GM20431 (cell line): ENCODE data around the gene VASH1.

Source experiments
- in situ Hi-C: fragments of 300-500 bp; cut with MseI, MboI; formaldehyde crosslinking; loops from one replicate; pipeline ENCODE4 v1.15.0; 2020; ENCODE audit warnings: low sequenced_read_pairs; ENCODE audit not compliant: unreplicated experiment

Gene VASH1

DNA sequence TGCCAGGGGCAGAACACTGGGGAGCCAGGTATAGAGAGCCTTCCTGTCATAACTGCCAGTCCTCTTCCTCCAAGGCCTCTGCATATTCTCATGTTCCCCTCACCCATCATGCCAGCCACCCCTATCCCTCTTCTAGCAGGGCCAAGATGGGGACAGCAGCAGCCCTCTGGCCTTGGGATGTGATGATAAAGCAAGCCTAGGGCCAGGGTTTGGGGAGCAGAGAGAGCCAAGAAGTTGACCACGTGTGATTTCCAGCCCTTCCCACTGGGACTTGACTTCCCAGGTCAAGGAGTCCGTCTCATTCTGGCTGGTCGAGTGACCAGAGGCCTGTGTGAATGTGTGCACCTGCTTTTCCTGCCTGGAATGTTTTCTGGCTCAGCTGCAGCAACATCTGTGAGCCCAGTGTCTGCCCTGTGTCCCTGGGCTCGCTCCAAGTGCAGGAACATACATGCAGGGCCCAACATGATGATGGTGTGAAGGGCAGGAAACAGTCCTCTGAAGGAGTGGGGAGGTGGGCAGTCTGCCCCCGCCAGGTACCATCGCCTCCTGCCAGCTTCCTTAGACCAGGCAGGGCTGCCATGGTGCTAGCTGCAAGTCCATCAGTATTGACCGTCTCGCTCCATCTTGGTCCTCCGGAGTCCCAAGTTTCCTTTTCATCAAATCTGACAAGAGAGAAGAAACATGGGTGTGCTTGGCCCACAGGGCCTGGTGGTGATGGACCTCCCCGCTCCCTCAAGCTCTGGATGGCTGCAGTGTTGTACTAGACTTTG lies 21.0 kb downstream of the VASH1 start:
- in situ Hi-C loops = no loop called here

- in situ Hi-C loops = no loop called here
These were observed 21.8 kb downstream of the VASH1 start for GRCh38 chr14:76782885-76783566.

DNA sequence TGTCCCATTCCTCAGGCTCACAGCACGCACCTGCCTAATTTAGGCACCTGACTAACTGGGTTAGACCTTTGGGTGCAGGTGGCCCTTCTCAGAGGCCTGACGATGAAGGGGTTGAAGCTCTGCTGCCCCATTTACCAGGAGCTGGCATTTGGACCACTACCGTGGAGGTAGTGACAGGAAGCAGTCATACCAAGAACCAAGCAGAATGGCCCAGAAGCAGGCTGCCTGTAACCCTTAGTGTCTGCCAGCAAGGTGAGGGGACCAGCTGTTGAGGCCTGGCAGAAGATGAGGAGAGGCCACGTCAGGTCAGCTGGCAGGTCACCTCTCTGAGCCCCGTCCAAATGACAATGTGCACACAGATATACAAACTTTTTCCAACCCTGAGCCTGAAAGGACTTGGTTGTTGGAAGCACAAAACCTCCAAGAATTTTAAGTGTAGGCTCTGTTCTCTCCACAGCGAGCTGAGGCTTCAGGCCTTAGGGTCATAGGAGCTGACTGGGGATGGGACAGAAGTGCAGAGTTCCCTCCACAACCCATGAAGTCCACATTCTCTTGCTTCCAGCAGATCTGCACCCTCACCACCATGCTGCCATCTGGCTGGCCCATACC lies 23.1 kb downstream of the VASH1 start:
- in situ Hi-C loops = no loop called here

GRCh38 chr14:76784881-76785280 lies 23.6 kb downstream of the VASH1 start:
- in situ Hi-C loops = no loop called here

DNA sequence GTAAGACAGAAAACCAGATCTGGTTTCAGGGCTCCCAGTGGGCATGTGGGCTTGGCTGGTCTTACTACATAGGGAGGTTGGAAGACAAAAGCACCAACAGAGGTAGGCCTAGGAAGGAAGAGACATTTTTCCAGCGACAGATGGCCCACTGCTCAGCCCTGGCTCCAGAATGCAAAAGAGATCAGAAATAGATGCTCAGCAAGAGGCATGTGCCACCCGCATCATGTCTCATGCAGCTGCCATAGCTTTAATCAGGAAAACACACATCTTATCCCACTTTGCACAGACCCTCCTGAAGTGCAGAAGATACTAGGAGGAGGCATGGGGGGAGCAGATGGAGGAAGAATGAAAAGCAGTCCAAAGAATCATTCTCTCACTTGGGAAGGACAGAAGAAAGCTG lies 25.3 kb downstream of the VASH1 start:
- in situ Hi-C loops = no loop called here

- in situ Hi-C loops = no loop called here
These were observed 31.2 kb downstream of the VASH1 start for GRCh38 chr14:76792422-76792821.

- in situ Hi-C loops = no loop called here
These were observed 32.1 kb downstream of the VASH1 start for GRCh38 chr14:76793324-76793723.

DNA sequence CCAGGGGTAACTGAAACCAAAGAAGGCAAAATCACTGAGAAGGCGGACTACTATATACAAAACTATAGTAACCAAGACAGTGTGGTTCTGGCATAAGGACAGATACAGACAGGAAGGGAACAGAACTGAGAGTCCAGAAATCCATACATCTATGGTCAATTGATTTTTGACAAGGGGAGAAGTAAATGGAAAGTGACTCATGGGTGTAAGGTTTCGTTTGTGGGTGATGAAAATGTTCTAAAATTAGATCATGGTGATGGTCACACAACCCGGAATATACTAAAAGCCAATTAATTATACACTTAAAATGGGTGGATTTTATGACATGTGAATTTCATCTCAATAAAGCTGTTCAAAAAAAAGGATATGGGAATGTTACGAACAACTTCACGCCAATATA lies 32.7 kb downstream of the VASH1 start:
- in situ Hi-C loops = no loop called here

DNA sequence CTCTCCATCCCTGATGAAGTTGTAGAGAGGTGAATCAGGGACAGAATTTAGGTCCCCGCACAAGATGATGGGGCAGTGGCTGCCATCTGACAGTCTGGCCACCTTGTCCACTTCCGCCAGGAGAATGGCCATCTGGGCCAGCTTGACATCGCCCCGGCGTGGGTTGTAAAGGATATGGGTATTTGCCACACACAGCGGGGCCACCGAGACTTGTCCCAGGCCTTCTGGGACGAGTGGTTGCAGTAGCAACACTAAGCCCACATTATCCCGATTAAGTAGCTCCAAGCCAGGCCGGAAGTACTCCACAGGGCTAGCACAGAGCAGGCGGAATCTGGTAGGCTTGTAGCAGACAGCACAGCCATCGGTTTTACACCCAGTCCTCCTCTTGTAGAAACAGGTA lies 45.2 kb downstream of the VASH1 start:
- in situ Hi-C loops = no loop called here

DNA sequence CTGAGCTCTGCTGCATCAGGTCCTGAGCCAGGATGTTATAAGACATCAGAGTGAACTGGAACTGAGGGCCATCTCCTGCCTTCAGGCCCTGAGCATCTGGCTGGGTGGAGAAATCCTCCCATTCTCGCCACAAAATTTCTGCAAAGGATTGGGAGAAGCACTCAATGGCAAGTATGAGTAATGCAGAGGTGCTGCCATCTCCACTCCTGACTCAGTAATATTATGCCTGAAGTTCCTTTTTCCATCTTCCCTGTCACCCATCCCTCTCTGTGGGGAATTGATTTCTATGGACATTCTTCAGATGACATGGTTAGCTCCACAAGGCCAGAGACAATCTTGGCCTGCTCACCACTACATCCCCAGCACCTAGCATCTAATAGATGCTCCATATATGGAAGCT lies 46.7 kb downstream of the VASH1 start:
- in situ Hi-C loops = no loop called here

DNA sequence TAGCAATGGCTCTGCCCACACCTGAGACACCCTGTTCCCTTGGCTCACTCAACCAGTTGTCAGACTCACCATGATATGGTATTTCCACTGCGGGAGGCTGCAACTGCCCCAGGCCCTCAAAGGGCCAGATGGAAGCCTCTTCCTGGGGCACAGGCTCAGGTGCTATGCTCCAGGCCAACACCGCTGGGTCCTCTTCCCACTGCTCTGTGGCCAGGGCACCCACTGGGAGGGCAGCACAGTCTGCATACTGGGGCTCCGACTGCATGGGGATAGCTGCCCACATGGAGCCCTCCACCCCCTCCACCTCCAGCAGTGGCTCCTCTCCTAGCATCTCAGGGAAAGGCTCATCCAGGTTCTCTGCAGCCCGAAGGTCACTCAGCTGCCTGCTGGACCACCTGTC lies 47.7 kb downstream of the VASH1 start:
- in situ Hi-C loops = no loop called here

- in situ Hi-C loops = no loop called here
These were observed 49.3 kb downstream of the VASH1 start for GRCh38 chr14:76810525-76810924.

DNA sequence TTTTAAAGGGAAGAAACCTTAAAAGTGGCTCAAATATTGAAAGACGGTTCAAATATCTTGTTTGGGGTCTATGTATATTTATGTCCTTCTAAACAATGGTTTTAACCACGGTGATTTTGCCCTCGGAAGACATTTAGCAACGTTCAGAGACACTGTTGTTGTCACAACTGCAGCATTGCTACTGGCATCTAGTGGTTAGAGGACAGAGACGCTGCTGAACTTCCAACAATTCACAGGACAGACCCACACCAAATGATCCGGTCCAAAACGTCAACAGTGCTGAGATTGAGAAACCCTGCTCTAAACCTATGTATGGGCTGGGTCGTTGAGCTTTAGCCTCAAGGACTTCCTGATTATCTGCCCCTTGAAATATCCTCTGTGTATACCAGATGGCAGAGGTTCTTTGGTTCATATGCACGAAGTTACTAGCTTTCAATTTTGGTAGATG lies 49.7 kb downstream of the VASH1 start:
- in situ Hi-C loops = no loop called here

- in situ Hi-C loops = no loop called here
These were observed 50.3 kb downstream of the VASH1 start for GRCh38 chr14:76811561-76811960.

DNA sequence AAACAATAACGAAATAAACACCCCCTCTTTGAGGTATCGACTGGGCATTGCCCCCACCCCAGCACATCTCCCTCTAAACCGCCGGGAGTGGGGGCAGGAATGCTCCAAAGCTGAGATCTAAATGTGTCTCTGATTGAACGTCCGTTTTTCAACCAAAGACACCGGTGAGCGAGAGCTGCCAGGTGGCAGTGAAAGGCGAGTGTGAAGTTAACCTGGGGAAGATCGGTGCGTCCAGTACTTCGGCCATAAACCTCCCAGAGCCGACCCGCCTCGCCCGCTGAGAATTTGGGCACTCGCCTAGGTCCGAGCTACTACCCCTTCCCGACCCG lies 50.8 kb downstream of the VASH1 start:
- in situ Hi-C loops = no loop called here

DNA sequence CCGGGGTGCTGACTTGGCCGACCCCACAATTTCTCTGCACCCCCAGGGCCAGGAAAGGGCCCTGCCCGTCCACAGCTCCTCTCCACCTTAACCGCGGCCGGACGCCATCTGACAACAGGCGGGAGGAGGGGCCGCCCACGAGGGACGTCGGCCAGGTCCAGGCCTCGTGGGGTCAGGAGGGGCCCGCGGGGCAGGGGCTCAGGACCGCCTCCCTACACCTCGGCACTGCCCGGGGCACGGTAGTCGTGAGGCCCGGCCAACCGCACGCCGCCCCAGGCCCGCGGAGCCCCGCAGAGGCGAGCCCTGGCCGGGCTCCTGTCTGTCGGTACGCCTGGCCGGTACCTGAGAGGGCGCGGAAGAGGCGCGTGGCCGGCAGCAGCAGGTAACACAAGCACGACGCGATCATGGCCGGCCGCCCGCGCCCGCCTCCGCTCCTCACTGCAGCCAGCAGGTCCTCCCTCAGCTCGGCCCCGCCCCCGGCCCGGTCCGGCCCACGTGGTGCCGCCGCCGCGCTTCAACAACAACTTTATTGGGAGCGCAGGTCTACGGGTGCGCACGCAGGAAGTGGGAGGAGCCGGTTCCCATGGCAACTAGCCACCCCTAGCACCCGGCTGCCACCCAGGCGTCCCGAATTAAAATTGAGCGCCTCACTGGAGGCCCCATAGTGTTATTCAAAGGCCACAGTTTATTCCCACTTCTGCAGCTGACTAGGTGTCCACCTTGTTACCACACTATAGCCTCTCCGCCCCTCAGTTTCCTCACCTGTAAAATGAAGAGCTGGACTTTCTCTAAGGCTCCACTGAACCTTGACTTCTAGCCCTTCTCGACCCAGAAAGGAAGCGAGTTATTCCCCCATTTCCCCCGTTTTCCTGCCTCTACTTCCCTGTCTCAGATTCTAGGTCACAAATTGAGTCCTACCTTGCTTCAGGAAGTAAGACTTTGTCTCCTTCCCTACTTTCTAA lies 51.4 kb downstream of the VASH1 start, which contains the start of gene ANGEL1:
Gene ANGEL1, minus strand, starts transcription at position 461 of the 962 bp plus-strand sequence. Its CDS starts 55 bp downstream, at position 406.
- in situ Hi-C loops = no loop called here

DNA sequence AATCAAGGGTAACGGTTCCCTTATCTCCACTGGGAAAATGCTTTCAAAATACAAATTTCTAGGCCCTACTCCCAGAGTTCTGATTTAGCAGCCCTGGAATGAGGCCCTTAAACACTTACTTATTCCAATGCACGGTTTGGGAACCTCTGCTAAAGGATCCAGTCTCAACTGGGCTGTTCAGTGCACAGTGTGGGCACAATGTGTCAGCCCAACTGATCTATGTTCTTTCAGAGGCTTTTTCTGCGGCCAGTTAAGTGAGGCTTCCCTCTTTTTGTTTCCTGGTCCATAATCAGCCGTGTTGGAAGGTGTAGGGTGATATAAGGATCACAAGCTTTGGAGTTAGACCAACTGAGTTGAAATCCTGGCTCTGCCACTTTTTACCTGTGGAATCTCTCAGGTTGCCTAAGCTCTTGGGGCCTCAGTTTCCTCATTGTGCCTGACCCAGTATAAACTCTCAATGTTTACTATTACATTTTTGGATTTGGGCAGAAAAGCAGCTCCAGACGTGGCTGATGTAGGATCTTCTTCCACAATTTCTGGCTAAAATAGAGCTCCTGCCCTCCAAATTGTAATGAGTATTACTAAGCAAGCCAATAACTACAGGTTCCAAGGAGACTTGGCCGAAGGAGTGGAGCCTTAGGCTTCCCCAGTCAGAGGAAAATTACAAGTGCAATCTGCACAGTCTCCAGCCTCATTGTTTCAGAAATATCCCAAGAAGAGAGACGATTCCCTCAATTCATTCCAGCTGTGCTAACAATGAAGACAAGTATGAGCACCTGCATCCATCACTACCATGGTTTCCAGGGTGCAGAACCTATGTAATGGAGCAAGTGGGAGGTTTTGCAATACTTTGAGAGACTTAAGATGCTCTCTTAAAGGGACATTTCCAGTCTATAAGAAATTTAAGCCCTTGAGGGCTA lies 53.7 kb downstream of the VASH1 start:
- in situ Hi-C loops = no loop called here

DNA sequence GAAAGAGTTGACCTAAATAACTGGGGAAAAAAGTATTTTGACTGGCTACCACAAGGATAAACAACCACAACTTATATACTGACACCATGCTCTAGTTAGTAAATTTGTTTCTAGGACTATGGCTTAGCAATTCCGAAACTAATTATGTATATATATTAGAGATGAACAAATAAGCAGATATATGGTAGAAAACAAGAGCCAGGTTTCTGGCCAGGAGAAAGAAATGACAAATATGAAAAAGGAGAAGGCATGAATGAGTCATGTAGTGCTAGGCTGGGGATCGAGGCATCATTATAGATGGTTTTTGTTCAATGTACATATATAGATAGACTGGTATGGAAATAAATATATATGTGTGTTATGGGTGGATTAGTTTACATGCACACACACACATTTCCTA lies 59.4 kb downstream of the VASH1 start:
- in situ Hi-C loops = no loop called here

GRCh38 chr14:76826122-76826521 lies 64.9 kb downstream of the VASH1 start, which contains the start of gene LRRC74A:
Gene LRRC74A (plus strand): TSS chr14:76826408. CDS start chr14:76826698, 290 bp downstream.
- in situ Hi-C loops = no loop called here
